HL-60 (cell line): ENCODE data around the gene CTNNA3.

Experiments used
- GABPA ChIP-seq: IDR thresholded peaks from 2 replicates; pipeline ENCODE4 v1.6.1; 2012; ENCODE audit warnings: low read depth
- POLR2AphosphoS5 ChIP-seq: IDR thresholded peaks from 2 replicates; pipeline ENCODE4 v1.6.1; 2012; ENCODE audit warnings: low read depth
- SPI1 ChIP-seq: IDR thresholded peaks from 2 replicates; pipeline ENCODE4 v1.6.1; 2012; ENCODE audit warnings: low read depth, mild to moderate bottlenecking, borderline replicate concordance
- TF ChIP-seq, protein P1 (sequence below): IDR thresholded peaks from one replicate; pipeline ENCODE4 v1.5.1; 2011; ENCODE audit warnings: low read length, control low read depth, inconsistent platforms; ENCODE audit not compliant: insufficient read depth
- TF ChIP-seq, protein P2 (sequence below): IDR thresholded peaks from 2 replicates; pipeline ENCODE4 v1.6.1; 2012; ENCODE audit warnings: low read depth; ENCODE audit not compliant: insufficient replicate concordance

- TF ChIP-seq, protein P1, sequence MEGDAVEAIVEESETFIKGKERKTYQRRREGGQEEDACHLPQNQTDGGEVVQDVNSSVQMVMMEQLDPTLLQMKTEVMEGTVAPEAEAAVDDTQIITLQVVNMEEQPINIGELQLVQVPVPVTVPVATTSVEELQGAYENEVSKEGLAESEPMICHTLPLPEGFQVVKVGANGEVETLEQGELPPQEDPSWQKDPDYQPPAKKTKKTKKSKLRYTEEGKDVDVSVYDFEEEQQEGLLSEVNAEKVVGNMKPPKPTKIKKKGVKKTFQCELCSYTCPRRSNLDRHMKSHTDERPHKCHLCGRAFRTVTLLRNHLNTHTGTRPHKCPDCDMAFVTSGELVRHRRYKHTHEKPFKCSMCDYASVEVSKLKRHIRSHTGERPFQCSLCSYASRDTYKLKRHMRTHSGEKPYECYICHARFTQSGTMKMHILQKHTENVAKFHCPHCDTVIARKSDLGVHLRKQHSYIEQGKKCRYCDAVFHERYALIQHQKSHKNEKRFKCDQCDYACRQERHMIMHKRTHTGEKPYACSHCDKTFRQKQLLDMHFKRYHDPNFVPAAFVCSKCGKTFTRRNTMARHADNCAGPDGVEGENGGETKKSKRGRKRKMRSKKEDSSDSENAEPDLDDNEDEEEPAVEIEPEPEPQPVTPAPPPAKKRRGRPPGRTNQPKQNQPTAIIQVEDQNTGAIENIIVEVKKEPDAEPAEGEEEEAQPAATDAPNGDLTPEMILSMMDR = no peak
- TF ChIP-seq SPI1 (no peak), POLR2AphosphoS5 (no peak), GABPA (no peak)
- TF ChIP-seq, protein P2, sequence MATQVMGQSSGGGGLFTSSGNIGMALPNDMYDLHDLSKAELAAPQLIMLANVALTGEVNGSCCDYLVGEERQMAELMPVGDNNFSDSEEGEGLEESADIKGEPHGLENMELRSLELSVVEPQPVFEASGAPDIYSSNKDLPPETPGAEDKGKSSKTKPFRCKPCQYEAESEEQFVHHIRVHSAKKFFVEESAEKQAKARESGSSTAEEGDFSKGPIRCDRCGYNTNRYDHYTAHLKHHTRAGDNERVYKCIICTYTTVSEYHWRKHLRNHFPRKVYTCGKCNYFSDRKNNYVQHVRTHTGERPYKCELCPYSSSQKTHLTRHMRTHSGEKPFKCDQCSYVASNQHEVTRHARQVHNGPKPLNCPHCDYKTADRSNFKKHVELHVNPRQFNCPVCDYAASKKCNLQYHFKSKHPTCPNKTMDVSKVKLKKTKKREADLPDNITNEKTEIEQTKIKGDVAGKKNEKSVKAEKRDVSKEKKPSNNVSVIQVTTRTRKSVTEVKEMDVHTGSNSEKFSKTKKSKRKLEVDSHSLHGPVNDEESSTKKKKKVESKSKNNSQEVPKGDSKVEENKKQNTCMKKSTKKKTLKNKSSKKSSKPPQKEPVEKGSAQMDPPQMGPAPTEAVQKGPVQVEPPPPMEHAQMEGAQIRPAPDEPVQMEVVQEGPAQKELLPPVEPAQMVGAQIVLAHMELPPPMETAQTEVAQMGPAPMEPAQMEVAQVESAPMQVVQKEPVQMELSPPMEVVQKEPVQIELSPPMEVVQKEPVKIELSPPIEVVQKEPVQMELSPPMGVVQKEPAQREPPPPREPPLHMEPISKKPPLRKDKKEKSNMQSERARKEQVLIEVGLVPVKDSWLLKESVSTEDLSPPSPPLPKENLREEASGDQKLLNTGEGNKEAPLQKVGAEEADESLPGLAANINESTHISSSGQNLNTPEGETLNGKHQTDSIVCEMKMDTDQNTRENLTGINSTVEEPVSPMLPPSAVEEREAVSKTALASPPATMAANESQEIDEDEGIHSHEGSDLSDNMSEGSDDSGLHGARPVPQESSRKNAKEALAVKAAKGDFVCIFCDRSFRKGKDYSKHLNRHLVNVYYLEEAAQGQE = no peak
These were observed 30.5 kb downstream of the CTNNA3 start for GRCh38 chr10:67665491-67665890.
